ENCODE data around the gene YPEL4. TPM values are rescaled to one million over a fixed set of nuclear protein-coding genes. Genes with fewer than 3 reads are reported as not detected.
"Not testable (repeated sequence)": the region's sequence is repeated elsewhere in the genome, so short reads cannot be mapped to it uniquely, and the experiment has no call there.

The YPEL4 gene
- total and polyA plus RNA-seq, 8 donors, result 1.2 to 10.1 (median 6.7) TPM

DNA sequence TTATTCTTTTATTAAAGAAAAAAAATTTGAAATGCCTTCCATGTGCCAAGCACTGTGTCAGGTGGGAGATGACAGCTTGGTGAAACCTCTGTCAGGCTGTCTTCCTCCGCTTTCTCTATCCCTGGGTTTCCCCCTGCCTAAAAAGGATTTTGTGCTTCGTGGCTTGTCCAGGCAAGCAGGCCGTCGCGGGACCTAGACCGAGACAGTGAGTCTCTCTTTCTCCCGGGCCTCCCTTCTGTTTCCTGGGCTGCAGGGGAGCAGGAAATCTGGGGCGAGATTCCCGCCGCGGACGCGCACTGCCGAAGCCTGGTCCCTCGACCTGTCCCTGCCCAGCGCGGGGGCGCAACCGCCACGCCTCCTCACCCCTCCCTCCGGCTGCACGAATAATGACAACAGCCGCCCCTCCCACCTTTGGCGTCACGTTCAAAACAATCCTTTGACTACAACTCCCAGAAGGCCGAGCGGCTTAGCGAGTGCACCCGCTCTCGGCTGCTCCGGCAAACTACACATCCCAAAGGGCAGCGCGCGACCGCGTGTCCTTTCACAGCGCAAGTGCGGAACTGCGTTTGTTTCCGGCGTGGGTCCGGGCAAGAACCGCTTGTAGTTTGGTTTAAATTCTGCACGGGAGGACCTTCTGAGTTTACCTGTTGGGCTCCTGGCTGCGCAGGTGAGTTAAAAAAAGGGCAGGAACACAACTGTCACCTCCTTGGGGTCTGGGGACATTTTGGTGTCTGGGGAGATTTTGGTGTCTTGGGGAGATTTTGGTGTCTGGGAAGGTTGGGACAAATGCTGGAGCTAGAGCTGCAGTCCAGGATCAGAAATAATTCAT, 7.7 kb upstream of the YPEL4 start, which contains the start of gene CLP1:
Gene CLP1 (plus strand): TSS at position 569 of the 829 bp plus-strand sequence. CDS start 1,715 bp downstream, outside the sequence.
- Histone ChIP-seq H3K27me3 (peaks cover 0 to 3% of the 10 kb centered on the region in 2 donors), H3K27ac (peak within 1 kb of the TSS; percentile 83 to 88), H3K9me3 (no peaks in the 10 kb centered on the region), H3K4me3 (peak within 1 kb of the TSS; percentile 59 to 78), H3K36me3 (peaks cover 0 to 34% of the 10 kb centered on the region in 2 donors), H3K4me1 (peaks cover 7 to 28% of the 10 kb centered on the region in 2 donors)
- intact Hi-C loops (cut with DNase I), result no loop called here
- DNase-seq (peak; percentile 99 to 100 (median 99)), ATAC-seq (peak; percentile 99)
- TF ChIP-seq, protein P1, sequence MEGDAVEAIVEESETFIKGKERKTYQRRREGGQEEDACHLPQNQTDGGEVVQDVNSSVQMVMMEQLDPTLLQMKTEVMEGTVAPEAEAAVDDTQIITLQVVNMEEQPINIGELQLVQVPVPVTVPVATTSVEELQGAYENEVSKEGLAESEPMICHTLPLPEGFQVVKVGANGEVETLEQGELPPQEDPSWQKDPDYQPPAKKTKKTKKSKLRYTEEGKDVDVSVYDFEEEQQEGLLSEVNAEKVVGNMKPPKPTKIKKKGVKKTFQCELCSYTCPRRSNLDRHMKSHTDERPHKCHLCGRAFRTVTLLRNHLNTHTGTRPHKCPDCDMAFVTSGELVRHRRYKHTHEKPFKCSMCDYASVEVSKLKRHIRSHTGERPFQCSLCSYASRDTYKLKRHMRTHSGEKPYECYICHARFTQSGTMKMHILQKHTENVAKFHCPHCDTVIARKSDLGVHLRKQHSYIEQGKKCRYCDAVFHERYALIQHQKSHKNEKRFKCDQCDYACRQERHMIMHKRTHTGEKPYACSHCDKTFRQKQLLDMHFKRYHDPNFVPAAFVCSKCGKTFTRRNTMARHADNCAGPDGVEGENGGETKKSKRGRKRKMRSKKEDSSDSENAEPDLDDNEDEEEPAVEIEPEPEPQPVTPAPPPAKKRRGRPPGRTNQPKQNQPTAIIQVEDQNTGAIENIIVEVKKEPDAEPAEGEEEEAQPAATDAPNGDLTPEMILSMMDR (IDR thresholded peaks at IDR 0.05), result no peak

DNA sequence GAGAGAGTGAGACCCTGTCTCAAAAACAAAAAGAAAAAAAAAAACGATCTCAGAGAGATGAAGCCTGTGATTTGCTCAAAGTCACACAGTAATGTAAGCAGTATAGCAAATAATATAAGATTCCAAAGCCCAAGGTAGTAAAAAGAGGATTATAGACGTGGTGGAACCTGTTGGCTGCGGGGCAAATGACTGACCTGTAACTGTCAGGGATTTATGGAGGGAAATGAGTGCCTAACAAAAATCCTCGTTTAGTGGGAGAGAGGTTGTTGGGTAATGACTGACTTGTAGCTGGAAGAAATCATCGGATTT, 7.1 kb upstream of the YPEL4 start:
- ATAC-seq (no peak), DNase-seq (no peak)
- intact Hi-C loops (cut with DNase I), result no loop called here
- no peaks in the 10 kb centered on the region for H3K9me3 ChIP-seq
- peaks cover 0 to 28% of the 10 kb centered on the region in 2 donors for H3K36me3 ChIP-seq
- peak overlapping the region; percentile 59 to 78 for H3K4me3 ChIP-seq
- peak overlapping the region; percentile 83 to 88 for H3K27ac ChIP-seq
- peaks cover 0 to 6% of the 10 kb centered on the region in 2 donors for H3K27me3 ChIP-seq
- H3K4me1 ChIP-seq, result peaks cover 7 to 30% of the 10 kb centered on the region in 2 donors
- TF ChIP-seq, protein P1 (IDR thresholded peaks at IDR 0.05), result no peak

DNA sequence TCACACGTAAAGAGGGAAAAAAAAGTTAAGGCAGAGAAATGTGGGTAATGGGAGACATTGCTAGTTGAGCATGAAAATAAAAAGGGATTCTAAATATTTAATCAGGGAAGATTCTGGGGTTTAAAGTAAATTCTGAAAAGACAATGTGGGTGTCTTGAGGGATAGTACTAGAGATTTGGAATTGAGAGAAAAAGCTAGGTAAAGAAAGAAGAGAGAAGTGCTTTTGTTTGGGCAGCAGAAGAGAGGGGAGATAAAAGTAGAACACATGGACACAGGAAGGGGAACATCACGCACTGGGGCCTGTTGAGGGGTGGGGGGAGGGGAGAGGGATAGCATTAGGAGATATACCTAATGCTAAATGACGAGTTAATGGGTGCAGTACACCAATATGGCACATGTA, 3.5 kb upstream of the YPEL4 start:
- intact Hi-C loops (cut with DNase I), result no loop called here
- ATAC-seq, result no peak
- Histone ChIP-seq H3K4me3 (no peak overlapping the region), H3K9me3 (no peaks in the 10 kb centered on the region), H3K4me1 (peaks cover 4 to 32% of the 10 kb centered on the region in 2 donors), H3K36me3 (no peaks in the 10 kb centered on the region), H3K27ac (peak overlapping the region in 1 of 2 donors; percentile 1), H3K27me3 (peaks cover 5 to 36% of the 10 kb centered on the region in 2 donors)
- TF ChIP-seq, protein P1 (IDR thresholded peaks at IDR 0.05), result no peak
- no peak for DNase-seq

DNA sequence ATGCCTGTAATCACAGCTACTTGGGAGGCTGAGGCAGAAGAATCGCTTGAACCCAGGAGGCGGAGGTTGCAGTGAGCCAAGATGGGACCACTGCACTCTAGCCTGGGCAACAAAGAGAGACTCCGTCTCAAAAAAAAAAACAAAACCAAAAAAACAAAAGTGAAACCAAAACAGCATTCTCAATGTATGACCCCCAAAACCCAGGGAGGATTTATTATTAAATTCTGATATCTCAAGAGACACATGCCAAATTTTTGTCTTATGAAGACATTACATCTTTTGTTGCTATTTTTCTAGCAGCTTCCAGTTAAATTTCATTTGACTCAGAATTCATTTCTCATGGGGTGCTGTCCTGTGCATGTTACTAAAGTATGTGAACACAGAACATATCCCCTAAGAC, 3.0 kb upstream of the YPEL4 start:
- DNase-seq, result no peak
- no peaks in the 10 kb centered on the region for H3K36me3 ChIP-seq
- H3K4me3 ChIP-seq, result no peak overlapping the region
- intact Hi-C loops (cut with DNase I), result no loop called here
- peak overlapping the region in 1 of 2 donors; percentile 1 for H3K27ac ChIP-seq
- no peak for ATAC-seq
- no peaks in the 10 kb centered on the region for H3K9me3 ChIP-seq
- TF ChIP-seq, protein P1 (IDR thresholded peaks at IDR 0.05), result no peak
- peaks cover 6 to 33% of the 10 kb centered on the region in 2 donors for H3K4me1 ChIP-seq
- H3K27me3 ChIP-seq, result peaks cover 10 to 41% of the 10 kb centered on the region in 2 donors

DNA sequence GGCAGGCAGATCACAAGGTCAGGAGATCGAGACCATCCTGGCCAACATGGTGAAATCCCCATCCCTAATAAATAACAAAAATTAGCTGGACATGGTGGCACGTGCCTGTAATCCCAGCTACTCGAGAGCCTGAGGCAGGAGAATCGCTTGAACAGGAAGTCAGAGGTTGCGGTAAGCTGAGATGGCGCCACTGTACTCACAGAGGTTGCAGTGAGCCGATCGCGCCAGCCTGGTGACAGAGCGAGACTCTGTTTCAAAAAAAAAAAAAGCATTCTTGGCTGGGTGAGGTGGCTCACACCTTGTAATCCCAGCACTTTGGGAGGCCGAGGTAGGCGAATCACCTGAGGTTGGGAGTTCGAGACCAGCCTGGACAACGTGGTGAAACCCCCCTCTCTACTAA, 2.5 kb upstream of the YPEL4 start:
- ATAC-seq; H3K4me3 ChIP-seq; H3K9me3 ChIP-seq; H3K36me3 ChIP-seq; DNase-seq; H3K27ac ChIP-seq; intact Hi-C loops (cut with DNase I): not testable (repeated sequence)
- H3K27me3 ChIP-seq, result peaks cover 15 to 45% of the 10 kb centered on the region in 2 donors
- peaks cover 6 to 37% of the 10 kb centered on the region in 2 donors for H3K4me1 ChIP-seq

All from left lung (tissue), 10 donors.